NCI-H510A (cell line): ENCODE measurements around the gene TENM3.
"Not testable (repeated sequence)": the region's sequence is repeated elsewhere in the genome, so short reads cannot be mapped to it uniquely, and the experiment has no call there.

ENCODE experiments used
- DNase-seq: peaks from one replicate; lab custom pipeline; 2025; lab: John Stamatoyannopoulos, UW

TENM3 gene

DNA sequence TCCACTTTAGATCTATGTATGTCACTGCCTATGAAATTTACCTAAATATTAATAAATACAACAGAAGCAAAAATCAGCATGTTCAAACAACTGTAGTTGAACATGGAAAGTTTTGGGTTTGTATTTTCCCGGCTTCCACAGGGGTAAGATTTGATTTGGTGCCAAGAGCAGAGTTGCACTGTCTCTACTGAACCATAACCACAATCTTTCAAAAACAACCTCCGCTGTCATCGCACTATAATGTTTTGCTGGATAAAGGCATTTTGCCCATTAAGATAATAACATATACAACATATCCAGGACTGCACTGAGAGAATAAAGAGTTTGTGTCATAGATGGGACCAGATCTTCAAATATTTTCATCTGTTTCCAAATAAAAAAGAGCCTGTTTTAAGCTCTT, 94.9 kb downstream of the TENM3 start:
- no peak for DNase-seq

DNA sequence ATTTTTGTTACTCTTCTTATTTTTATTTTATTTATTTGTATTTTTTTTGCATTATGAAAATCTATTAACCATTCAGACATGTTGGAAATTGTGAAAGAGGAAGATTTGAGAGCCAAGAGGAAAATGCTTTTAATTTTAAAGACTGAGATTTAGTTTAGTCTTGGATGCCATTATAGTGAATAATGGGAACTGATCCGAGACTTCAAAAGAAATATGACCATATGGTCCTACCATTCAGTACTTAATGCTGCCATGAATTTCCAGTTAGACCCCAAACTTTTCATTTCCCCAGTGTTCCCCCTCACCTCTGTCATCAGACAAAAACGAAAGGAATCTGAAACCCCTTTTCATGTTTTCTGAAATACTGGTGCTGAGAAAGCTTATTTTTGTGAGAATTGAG, 95.5 kb downstream of the TENM3 start:
- DNase-seq: no peak

GRCh38 chr4:182339221-182339641, 96.0 kb downstream of the TENM3 start:
- DNase-seq: no peak

DNA sequence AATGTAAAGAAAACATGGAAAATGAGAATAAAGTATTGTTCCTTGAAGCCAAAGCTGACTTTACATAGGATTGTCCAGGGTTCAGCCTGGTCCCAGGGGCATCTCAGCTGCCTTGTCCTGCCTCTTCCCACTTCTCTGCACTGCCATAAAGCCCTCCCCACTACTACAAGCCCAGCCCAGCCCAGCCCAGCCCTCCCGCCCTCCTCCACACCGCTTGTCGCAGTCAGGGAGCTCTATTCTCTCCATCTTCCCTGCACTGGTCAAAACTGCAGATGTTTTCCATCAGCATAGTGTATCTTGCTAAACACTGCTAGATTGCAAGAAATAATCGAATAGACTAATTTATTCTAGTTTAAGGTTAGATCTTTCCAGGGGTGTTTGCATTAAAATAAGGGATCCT, 100.3 kb downstream of the TENM3 start:
- DNase-seq: no peak

DNA sequence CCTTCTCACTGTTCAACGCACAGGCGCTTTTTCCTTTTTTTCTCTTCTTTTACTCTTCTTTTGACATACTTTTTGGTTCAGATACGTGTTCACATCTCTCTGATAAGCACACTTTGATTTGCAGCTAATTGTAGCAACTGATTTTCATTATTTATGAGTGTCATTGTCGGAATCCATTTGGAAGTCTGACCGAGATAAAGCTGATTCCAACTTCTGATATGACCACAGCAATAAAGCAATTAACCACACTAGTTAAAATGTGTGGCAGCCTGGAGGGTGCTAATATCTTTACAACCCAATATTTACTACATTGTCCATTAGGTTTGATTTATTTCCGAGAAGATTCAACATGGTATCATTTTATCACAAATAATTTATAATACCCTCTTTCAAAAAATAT, 101.8 kb downstream of the TENM3 start:
- no peak for DNase-seq

- no peak for DNase-seq
Observed at GRCh38 chr4:182346250-182346649, 103.0 kb downstream of the TENM3 start.

DNA sequence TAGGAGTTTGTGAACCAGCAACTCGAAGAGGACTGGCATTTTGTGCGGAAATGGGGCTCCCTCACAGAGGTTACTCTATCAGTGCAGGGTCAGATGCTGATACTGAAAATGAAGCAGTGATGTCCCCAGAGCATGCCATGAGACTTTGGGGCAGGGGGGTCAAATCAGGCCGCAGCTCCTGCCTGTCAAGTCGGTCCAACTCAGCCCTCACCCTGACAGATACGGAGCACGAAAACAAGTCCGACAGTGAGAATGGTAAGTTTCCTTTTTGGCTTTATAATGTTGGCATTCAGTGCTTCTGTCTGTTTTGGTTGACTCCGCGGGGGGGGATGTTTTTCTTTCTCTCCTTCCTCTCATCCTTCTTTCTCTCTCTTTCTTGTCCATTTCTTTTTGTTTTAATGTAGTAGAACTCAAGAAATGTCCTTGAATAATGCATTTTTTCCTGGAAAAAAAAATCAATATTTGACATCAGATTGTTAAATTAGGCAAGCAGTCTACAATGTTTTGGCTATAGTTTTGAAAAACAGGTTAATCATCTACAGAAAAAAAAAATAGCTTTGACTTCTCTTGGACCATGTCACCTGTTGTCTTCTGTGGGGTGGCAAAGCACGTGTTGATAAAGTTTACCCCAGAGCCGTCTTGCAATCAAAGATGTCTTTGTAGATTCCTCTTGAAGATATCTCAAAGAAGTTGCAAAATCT, 103.6 kb downstream of the TENM3 start:
- DNase-seq: no peak

GRCh38 chr4:182348779-182349326, 105.7 kb downstream of the TENM3 start:
- no peak for DNase-seq

DNA sequence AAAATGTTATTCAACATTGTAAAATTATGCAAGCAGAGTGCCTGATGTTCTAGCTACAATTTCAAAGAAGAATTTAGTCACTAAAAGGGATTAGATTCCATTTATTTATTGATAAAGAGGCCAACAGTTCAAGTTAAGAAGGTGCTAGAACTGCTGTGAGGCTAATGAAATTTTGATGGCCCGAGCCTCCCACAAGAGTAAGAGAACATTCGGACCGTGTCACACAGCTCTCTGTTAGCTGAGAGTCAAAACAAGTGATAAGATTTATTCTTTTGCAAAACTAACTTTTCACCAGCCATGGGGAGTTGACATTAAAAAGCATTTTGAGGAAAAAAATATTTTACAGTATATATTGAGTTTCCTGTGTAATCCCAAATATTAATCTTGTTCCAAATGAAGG, 106.8 kb downstream of the TENM3 start:
- no peak for DNase-seq

DNA sequence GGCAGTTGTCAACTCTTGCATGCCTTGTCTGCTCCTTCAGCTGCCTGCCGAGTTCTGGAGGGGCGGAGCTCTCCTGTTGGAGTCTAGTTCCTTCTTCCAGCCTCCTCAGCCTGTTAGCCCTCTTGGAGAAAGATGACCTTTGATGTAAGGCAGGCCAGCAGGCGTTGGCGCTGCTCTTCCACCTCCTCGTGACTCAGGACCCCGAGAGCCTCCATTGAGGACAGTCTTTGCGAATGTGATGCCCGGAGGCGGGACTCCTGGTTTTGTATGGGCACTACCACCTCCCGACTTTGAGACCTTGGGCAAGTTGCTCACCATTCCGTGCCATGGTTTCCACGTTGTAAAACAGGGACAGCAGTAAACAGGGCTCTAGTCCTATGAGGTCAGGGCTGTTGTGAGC, 108.3 kb downstream of the TENM3 start:
- no peak for DNase-seq

DNA sequence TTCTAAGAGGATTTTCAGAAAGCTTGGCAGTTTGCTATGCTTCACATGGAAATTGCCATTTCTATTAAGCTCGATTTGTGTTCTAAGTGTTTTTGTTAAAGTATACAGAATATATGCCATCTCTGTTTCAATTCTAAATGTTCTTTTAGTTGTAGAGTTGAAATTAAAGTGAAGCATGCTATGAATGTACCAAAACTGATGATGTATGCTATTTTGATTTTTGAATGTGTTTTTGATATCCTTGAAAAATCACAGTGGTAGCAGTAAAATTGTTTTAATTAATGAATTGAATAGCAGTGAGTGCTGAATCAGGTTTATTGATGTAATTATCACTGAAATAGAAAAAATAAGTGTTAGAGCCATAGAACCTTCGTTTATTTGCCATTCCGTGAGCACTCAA, 110.9 kb downstream of the TENM3 start:
- DNase-seq: no peak

DNA sequence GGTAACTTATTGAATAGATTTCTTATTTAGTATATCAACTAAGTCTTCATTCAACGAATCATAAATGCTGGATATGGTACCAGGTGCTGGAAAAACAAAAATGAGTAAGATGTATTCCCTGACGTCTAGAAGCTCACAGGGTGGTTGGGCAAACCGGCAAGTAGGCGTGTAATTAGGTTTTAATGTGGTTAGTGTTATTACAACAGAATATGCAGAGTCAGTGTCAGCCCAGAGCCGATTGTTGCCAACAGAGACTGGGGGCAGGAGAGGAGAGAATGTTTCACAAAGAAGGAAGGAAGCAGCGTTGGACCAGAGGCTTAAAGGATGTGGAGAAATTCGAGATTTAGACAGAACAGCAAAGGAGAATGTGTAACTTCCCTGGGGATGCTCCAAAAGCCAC, 111.7 kb downstream of the TENM3 start:
- no peak for DNase-seq

GRCh38 chr4:182367153-182367552, 124.0 kb downstream of the TENM3 start:
- DNase-seq: no peak

DNA sequence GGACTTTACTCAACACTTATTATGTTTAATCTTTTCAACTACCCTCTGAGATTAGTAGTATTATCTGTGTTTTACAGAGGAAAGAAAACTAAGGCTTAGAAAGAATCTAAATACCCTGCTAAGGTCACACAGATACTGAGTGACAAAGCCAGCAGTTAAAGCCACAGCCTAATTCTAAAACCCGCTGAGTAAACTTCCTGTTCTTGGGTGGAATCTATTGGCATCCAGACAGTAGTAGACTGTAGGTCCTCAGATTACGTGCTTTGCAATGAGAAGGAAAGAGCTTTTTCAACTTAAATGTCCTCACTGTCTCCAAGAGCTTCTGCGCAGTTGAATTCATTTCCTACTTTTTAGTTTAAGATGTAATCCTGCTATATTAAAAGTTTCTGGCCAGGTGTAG, 126.0 kb downstream of the TENM3 start:
- DNase-seq: no peak

- DNase-seq: no peak
Observed at GRCh38 chr4:182370491-182370890, 127.3 kb downstream of the TENM3 start.

DNA sequence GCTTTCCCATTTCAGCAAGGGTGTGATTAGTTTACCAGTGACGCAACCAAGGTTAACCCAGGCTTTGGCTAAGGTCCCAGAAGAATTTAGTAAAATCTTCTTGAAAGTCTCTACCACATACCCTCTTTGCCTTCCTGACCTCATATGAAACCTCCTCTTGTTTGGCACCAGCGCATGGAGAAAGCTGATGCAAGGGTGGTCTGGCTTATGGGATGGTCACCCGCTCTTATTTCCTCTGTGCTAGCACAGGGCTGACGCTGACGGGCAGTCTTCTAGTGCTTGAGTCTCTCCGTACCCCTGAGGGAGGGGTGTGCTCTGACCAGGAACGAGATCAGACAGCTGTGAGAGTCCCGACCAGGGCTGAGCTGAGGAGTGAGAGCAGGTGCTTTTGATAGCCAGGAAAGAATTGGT, 137.6 kb downstream of the TENM3 start:
- no peak for DNase-seq

DNA sequence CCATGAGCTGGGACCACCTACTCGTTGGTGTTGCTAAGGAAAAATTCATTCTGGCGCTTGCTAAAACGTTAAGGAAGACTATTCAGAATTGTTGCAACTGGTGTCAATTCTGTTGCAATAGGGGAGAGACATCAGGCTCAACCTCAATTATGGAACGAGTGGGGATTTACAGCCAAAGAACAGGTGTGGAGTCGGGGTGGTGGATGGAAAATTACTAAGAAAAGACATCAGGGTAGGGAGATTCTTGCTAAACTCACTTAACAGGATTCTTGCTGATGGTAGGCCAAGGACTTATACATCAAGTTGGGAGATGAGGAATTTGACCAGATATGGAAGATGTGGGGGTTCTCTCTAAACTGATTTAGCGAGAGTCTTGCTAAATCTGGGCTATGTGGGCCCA, 139.7 kb downstream of the TENM3 start:
- no peak for DNase-seq

DNA sequence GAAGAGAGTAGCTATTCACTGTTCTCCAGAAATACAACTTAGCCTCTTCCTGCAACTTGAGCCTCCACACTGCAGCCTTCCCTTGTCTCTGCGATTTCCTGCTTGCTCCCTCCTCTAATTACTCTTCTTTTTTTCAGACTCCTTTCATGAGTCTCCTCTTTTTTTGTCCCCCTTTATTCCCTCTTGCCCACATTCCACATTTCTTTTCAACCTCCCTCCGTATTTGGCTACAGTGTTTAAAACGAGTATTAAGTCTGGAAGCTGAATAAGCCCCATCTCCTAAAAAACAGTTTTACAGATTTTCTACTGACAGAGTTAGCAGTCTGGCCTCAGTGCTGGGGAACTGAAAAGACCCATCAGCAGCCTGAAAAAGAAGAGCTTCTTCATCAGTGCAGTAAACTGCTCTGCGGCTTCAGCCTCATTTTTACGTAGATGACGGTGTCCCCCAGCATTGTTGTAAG, 141.5 kb downstream of the TENM3 start:
- DNase-seq: no peak

DNA sequence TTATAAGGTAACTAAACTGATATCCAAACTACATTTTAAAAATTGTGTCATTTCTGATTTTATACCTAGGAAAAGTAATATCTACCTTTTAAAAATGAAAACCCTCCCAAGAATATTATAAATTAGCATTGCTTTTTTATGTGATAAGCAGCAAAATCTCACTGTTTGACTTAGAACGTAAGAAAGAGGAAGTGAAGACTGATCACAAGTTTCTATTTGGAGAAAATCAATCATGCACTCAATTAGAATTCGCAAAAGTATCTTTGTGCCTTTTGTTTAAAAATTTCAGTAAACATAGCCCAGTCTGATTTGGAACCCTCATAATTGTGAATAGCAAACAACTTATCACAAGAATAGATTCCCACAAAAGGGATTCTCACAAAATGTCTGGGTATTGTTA, 142.7 kb downstream of the TENM3 start:
- no peak for DNase-seq

GRCh38 chr4:182386576-182386975, 143.4 kb downstream of the TENM3 start:
- not testable (repeated sequence) for DNase-seq

- DNase-seq: no peak
Observed at GRCh38 chr4:182391111-182391684, 148.0 kb downstream of the TENM3 start.

DNA sequence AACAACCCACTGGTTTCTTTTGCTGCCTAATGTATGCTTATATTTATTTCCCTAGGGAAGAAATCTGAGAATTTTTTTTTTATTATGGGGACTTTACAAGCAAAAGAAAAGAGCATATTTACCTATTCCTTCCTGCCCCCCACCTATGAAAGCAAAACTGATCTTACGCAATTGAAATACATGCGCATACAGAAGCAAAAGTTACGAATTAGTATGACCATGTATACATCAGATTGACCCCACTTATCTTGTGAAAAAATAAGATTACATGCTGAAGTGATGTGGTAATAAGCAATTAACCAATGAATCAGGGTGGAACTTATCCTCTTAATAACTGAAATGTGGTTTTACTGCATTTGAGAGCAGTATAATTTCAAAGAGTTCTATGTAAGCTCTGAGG, 151.0 kb downstream of the TENM3 start:
- no peak for DNase-seq

DNA sequence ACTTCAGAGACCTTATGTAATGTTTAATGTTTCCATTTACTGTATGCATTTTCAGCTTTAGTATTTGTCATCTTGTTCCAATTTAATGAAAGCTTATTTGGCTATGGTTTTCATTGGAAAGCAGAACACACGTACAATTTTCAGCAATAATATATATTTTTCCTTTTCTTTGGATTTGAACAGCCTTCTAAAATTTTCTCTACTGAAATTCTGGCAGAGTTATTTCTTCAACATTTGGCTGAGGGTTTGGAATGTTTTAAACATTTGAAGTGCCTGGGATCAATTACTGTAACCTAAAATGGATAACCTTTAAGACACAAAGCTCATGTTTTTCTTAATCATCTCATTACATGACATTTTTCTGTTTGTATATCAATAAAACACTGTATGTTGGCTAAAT, 156.9 kb downstream of the TENM3 start:
- DNase-seq: no peak

DNA sequence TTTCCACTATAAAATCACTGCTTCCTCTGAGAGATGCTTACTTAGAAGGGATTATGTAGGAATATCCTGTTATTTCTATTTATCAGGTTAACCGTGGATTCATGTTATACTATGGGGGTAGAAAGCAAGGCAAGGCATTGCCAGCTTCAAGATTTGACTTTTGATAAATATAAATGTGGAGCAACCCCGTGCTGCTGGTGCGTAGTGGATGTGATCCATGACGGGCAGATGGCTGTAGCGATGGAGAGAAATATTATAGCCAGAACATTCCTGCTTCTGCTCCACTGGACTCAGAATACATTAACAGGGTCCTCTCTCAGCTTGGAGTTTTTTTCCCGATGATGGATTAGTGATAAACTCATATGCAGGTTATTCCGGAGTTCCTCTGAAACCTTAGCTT, 157.6 kb downstream of the TENM3 start:
- DNase-seq: no peak
